GM12878 (cell line): ENCODE measurements around the gene TMEM26. TPM values are rescaled to one million over a fixed set of nuclear protein-coding genes. Genes with fewer than 3 reads are reported as not detected.

Experiments used
- ATAC-seq: fragments of 200-7000 bp; cut with Tn5 transposase; 3 replicates; pipeline ENCODE4 v1.9.1; 2020; ENCODE audit warnings: mild to moderate bottlenecking, moderate library complexity
- BruUV-seq: library from RNA; stranded (reverse); fragments of 400-500 nt; replicated peaks from 2 replicates; lab custom pipeline; 2021; lab: Mats Ljungman, UMichigan
- CTCF ChIA-PET: fragments of 300-600 bp; sonication (Branson Sonifier 250); formaldehyde crosslinking; extraction: SDS; loops from one replicate; lab custom pipeline; 2021; ENCODE audit warnings: inconsistent platforms; lab: Yijun Ruan, JAX
- POLR2A ChIA-PET: fragments of 350-600 bp; formaldehyde crosslinking; extraction: SDS; loops from one replicate; lab custom pipeline; 2021; ENCODE audit warnings: inconsistent platforms; lab: Charles Lee
- RAD21 ChIA-PET: fragments of 300-600 bp; sonication (Branson Sonifier 250); formaldehyde crosslinking; loops from one replicate; lab custom pipeline; 2023; ENCODE audit warnings: antibody characterized with exemption; ENCODE audit not compliant: unreplicated experiment; lab: Charles Lee
- SMC1A ChIA-PET: fragments of 300-600 bp; sonication (Branson Sonifier 250); formaldehyde crosslinking; loops from one replicate; lab custom pipeline; 2023; ENCODE audit not compliant: unreplicated experiment, uncharacterized antibody; lab: Charles Lee
- DNase-seq: peaks from one replicate; pipeline ENCODE4 v3.0.0-alpha.2; 2011; ENCODE audit warnings: low read depth, low spot score
- FAIRE-seq: peaks from 3 replicates; lab custom pipeline; 2011; peaks lifted over from hg19 to GRCh38; lab: Jason Lieb, UNC
- H2AFZ ChIP-seq: 2 replicates; pipeline ENCODE4 v1.6.0; 2011; ENCODE audit warnings: low read depth, low read length, control low read depth; ENCODE audit not compliant: control insufficient read depth
- H3K27ac ChIP-seq: 2 replicates; pipeline ENCODE4 v1.5.1; 2011; ENCODE audit warnings: control low read depth; ENCODE audit not compliant: control insufficient read depth, insufficient read depth
- H3K27me3 ChIP-seq, 2 experiments: replicated peaks in 1 of 2; 2 replicates each; pipeline versions ENCODE4 v1.6.0 to v1.6.1; 2011; ENCODE audit warnings: low read length in 1 of 2; ENCODE audit not compliant: control insufficient read depth in 2 of 2, insufficient read depth in 2 of 2
- H3K36me3 ChIP-seq, 2 experiments: 2 replicates each; pipeline ENCODE4 v1.5.1; 2011; ENCODE audit warnings: low read length in 1 of 2; ENCODE audit not compliant: control insufficient read depth in 2 of 2, insufficient read depth in 2 of 2
- H3K4me1 ChIP-seq: 2 replicates; pipeline ENCODE4 v1.6.1; 2011; ENCODE audit warnings: mild to moderate bottlenecking, low read length, moderate library complexity, mixed read lengths; ENCODE audit not compliant: control insufficient read depth, insufficient read depth
- H3K4me2 ChIP-seq: 2 replicates; pipeline ENCODE4 v1.6.0; 2011; ENCODE audit warnings: control low read depth; ENCODE audit not compliant: control insufficient read depth, insufficient read depth
- H3K4me3 ChIP-seq: fragments of 200-600 bp; sonication (generic); 2 replicates; pipeline ENCODE4 v1.5.1; 2016
- H3K79me2 ChIP-seq: 2 replicates; pipeline ENCODE4 v1.6.0; 2011; ENCODE audit warnings: low read length; ENCODE audit not compliant: control insufficient read depth, insufficient read depth
- H3K9ac ChIP-seq: 2 replicates; pipeline ENCODE4 v1.8.0; 2011; ENCODE audit warnings: low read length, control low read depth, mixed read lengths; ENCODE audit not compliant: control insufficient read depth, insufficient read depth
- H3K9me3 ChIP-seq: replicated peaks from 3 replicates; pipeline ENCODE4 v1.5.1; 2011; ENCODE audit warnings: mild to moderate bottlenecking, low read length; ENCODE audit not compliant: control insufficient read depth, insufficient read depth
- H4K20me1 ChIP-seq: 2 replicates; pipeline ENCODE4 v1.6.0; 2011; ENCODE audit not compliant: control insufficient read depth, insufficient read depth
- HCFC1 ChIP-seq: fragments of 150-350 bp; IDR thresholded peaks from 2 replicates; pipeline ENCODE4 v1.6.1; 2014; ENCODE audit warnings: low read length
- KAT2A ChIP-seq: conservative IDR thresholded peaks from 2 replicates; pipeline ENCODE4 v1.6.1; 2011; ENCODE audit warnings: low read depth, low read length; ENCODE audit not compliant: control insufficient read depth
- KLF5 ChIP-seq: fragments of 450-650 bp; IDR thresholded peaks from 2 replicates; pipeline ENCODE4 v1.6.1; 2014; ENCODE audit warnings: mild to moderate bottlenecking; ENCODE audit not compliant: partially characterized antibody
- RCOR1 ChIP-seq: conservative IDR thresholded peaks from 2 replicates; pipeline ENCODE4 v1.6.1; 2012; ENCODE audit warnings: low read depth, low read length, improper control_type of control experiment
- SMAD5 ChIP-seq: IDR thresholded peaks from 2 replicates; pipeline ENCODE4 v1.6.1; 2016; ENCODE audit warnings: antibody characterized with exemption, low read depth
- STAT3 ChIP-seq: IDR thresholded peaks from 2 replicates; pipeline ENCODE4 v1.6.1; 2011; ENCODE audit warnings: low read depth, low read length, improper control_type of control experiment
- USF2 ChIP-seq: IDR thresholded peaks from 2 replicates; pipeline ENCODE4 v1.6.1; 2011; ENCODE audit warnings: low read depth, low read length, improper control_type of control experiment, borderline replicate concordance
- ZNF687 ChIP-seq: fragments of 450-650 bp; IDR thresholded peaks from 2 replicates; pipeline ENCODE4 v1.6.1; 2017; ENCODE audit warnings: mild to moderate bottlenecking, moderate library complexity
- WGBS: methylation state at CpG from one replicate; pipeline ENCODE4 v1.1.6; 2016; ENCODE audit warnings: low lambda C conversion rate; ENCODE audit not compliant: insufficient replicate concordance, insufficient coverage; ENCODE audit errors: missing lambda C conversion rate; 5-methylcytosine and 5-hydroxymethylcytosine counted together
- in situ Hi-C: fragments of 300-500 bp; cut with MboI; formaldehyde crosslinking; loops from 9 replicates; pipeline ENCODE4 v1.14.3; 2018; ENCODE audit warnings: mixed read lengths
- intact Hi-C: fragments of 100-400 bp; cut with micrococcal nuclease; formaldehyde crosslinking; loops from one replicate; pipeline ENCODE4 v1.14.2; 2022; ENCODE audit not compliant: unreplicated experiment
- polyA plus RNA-seq, 11 experiments: library from polyadenylated mRNA; depleted of rRNA in 4 of 11; unstranded in 6 of 11; stranded (reverse) in 5 of 11; fragments of >200 nt; fragmentation: Nextera tagmentation in 4 of 11; fragmentation: Illumina TruSeq in 1 of 11; extraction: Ambion mirVana in 4 of 11; extraction: Trizol in 1 of 11; gene quantifications; 1 replicate in 1 of 11; 2 replicates in 10 of 11; pipeline versions ENCODE4 v1.2.1 to v1.2.3, GENCODE V29; 2011 to 2016; ENCODE audit warnings: inconsistent platforms in 2 of 11, missing spikeins in 2 of 11, low read depth in 1 of 11
- total RNA-seq, 4 experiments: library from RNA; depleted of rRNA in 3 of 4; stranded (reverse); fragments of >200 nt in 3 of 4; fragmentation: Illumina TruSeq in 1 of 4; extraction: Trizol in 1 of 4; gene quantifications; 2 replicates each; pipeline versions ENCODE4 v1.2.1 to v1.2.3, GENCODE V29; 2013 to 2021

Gene TMEM26
- total and polyA plus RNA-seq, 10 of the 15 experiments (the other 5 are each of a cell fraction or from before 2014, with no cell fraction given): not detected

- H3K4me1 ChIP-seq: no peaks in the 10 kb centered on the region
- no peak for DNase-seq
- BruUV-seq: no TSS peak
- H3K4me2 ChIP-seq: no peak overlapping the region
- RAD21 ChIA-PET: no interaction called here
- SMC1A ChIA-PET: no interaction called here
- no peaks in the 10 kb centered on the region for H3K79me2 ChIP-seq
- intact Hi-C loops: no loop called here
- no peak overlapping the region for H3K9ac ChIP-seq
- no peak overlapping the region for H2AFZ ChIP-seq
- POLR2A ChIA-PET: no interaction called here
- no peak for FAIRE-seq
- TF ChIP-seq SMAD5 (no peak), RCOR1 (no peak), ZNF687 (no peak), USF2 (no peak), KAT2A (no peak), STAT3 (no peak), HCFC1 (no peak), KLF5 (no peak)
- no peak overlapping the region for H3K27ac ChIP-seq
- no peaks in the 10 kb centered on the region for H3K9me3 ChIP-seq
- H3K4me3 ChIP-seq: no peak overlapping the region
- no peaks in the 10 kb centered on the region for H3K36me3 ChIP-seq
- no peaks in the 10 kb centered on the region for H4K20me1 ChIP-seq
- in situ Hi-C loops: no loop called here
- ATAC-seq: no peak
- 0% methylated on average over 2 of the region's 2 CpGs for WGBS
- CTCF ChIA-PET: no interaction called here
- no peaks in the 10 kb centered on the region for H3K27me3 ChIP-seq
Measured at GRCh38 chr10:61480208-61480607, 27.0 kb upstream of the TMEM26 start.
